LoVo (cell line): ENCODE results near the gene LCE5A.
"Not testable (repeated sequence)": the region's sequence is repeated elsewhere in the genome, so short reads cannot be mapped to it uniquely, and the experiment has no call there.

Experiments
- DNase-seq: peaks from one replicate; pipeline ENCODE4 v3.0.0-alpha.2; 2016; ENCODE audit warnings: low spot score

The LCE5A gene

GRCh38 chr1:152516082-152516481 is 5.5 kb downstream of the LCE5A start:
- DNase-seq, result no peak

- peak; percentile 20 for DNase-seq
Measured at GRCh38 chr1:152517237-152517811, 6.7 kb downstream of the LCE5A start.

- DNase-seq, result no peak
Measured at GRCh38 chr1:152519851-152520250, 9.2 kb downstream of the LCE5A start.

- no peak for DNase-seq
Measured at GRCh38 chr1:152520561-152521090, 10.0 kb downstream of the LCE5A start.

GRCh38 chr1:152525080-152525641 is 14.6 kb downstream of the LCE5A start:
- DNase-seq, result no peak

GRCh38 chr1:152533327-152533938 is 22.8 kb downstream of the LCE5A start:
- DNase-seq, result peak; percentile 8

GRCh38 chr1:152535774-152536173 is 25.2 kb downstream of the LCE5A start:
- DNase-seq, result no peak

- no peak for DNase-seq
Measured at GRCh38 chr1:152537496-152537895, 26.9 kb downstream of the LCE5A start.

- no peak for DNase-seq
Measured at GRCh38 chr1:152539901-152540300, 29.3 kb downstream of the LCE5A start.

- no peak for DNase-seq
Measured at GRCh38 chr1:152543820-152544219, 33.2 kb downstream of the LCE5A start.

- no peak for DNase-seq
Measured at GRCh38 chr1:152546704-152547103, 36.1 kb downstream of the LCE5A start.

GRCh38 chr1:152548358-152548757 is 37.8 kb downstream of the LCE5A start:
- DNase-seq, result not testable (repeated sequence)
